GM18870 (cell line): ENCODE measurements around the gene MIP.
"Not testable (repeated sequence)": the region's sequence is repeated elsewhere in the genome, so short reads cannot be mapped to it uniquely, and the experiment has no call there.

ENCODE experiments used
- ATAC-seq: cut with Tn5 transposase; IDR thresholded peaks from one replicate; pipeline ENCODE4 v1.9.1; 2021; ENCODE audit warnings: moderate library complexity; ENCODE audit not compliant: unreplicated experiment

Gene MIP

GRCh38 chr12:56468216-56469006, 14.0 kb upstream of the MIP start, which contains the start of gene SPRYD4:
Gene SPRYD4, plus strand, starts transcription at chr12:56468578. Its CDS starts 14 bp downstream, at chr12:56468592.
- ATAC-seq: peak; percentile 62

DNA sequence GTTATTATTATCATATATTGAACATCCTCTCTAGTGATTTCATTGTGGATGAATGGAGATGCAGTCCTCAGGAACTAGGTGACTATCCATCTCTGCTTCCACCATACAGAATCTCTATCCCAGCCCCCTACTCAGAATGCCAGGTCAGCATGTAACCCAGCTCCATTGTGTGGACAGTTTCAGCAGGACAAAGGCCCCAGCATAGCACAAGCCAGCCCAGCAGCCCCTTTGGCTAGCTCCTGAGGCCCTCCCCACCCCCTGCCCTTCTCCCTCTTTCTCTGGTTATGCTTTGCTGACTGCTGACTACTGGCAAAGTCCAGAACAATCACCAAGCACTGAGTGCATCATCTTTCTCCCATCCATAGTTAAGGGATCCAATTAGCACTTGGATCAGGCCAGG, 8.1 kb upstream of the MIP start:
- no peak for ATAC-seq

GRCh38 chr12:56461235-56462159, 7.0 kb upstream of the MIP start:
- ATAC-seq: no peak

GRCh38 chr12:56457817-56458216, 3.4 kb upstream of the MIP start:
- ATAC-seq: no peak

DNA sequence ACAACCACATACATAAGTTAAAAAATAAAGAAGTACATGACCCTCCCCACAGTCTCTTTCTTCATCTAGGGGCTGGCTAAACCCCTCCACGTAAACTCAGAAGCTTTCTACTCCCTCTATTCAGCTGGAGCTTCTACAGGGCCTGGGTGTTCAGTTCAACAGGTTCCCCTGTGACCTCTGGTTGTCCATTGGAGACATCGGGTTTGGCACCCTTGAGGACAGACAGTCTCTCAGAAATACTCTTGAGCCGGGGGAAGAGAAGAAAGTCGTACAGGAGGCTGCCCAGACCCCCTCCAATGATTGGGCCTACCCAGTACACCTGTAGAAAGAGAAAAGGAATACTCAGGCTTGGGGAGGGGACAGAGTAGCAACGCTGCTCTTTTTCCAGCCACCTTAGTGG, 3.3 kb downstream of the MIP start:
- ATAC-seq: no peak

DNA sequence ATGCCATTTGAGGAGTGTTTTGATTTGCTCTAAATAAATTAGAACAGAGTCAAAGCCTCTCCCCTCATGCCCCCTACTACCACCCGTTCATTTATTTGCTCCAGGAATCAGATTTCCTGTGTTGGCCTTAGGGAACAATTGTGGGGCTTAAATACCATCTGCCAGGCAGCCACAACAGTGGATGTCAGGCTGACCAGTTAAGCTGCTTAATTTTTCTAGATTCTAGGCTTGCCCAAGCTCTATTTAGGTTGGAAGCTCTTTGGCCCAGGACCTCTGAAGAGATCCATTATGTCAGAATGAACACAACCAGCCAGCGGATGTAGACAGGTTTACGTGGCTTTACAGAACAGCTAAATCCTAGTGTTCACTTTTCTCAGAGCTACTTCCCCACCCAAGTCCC, 4.2 kb downstream of the MIP start:
- ATAC-seq: no peak

DNA sequence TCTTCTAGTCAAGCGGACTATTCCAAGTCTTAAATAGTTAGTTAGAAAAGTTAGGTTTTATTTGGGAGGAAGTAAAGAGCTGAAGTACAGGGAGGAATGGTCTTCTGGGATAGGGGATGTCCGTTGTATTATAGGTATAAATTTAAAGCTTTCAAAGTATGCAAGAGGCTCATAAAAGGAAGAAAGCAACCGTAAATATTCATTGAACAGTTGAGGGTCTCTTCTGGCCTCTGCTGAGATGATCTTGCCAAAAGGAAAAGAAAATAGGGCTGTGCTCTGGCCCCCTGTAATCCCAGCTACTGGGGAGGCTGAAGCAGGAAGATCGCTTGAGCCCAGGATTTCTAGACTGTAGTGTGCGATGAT, 4.9 kb downstream of the MIP start:
- ATAC-seq: no peak

- peak; percentile 75 for ATAC-seq
Measured at GRCh38 chr12:56448860-56449621, 5.4 kb downstream of the MIP start, which contains the start of gene TIMELESS. Gene TIMELESS, minus strand, starts transcription at chr12:56449426. Its CDS starts 15,256 bp downstream, at chr12:56434170.

DNA sequence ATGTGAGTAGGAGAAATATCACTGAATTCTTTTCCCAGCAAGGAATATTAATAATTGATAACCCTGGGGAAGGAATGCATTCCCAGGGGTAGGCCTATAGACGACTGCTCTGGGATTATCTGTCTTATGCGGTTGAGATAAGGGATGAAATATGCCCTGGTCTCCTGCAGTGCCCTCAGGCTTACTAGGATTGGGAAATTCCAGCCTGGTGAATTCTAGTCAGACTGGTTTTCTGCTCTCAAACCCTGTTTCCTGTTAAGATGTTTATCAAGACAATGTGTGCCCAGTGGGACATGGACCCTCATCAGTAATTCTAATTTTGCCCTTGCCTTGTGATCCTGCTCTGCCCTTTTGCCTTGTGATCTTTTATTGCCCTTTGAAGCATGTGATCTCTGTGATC, 11.2 kb downstream of the MIP start:
- ATAC-seq: not testable (repeated sequence)

GRCh38 chr12:56437430-56438176, 16.9 kb downstream of the MIP start:
- no peak for ATAC-seq

- no peak for ATAC-seq
Measured at GRCh38 chr12:56434828-56435227, 19.6 kb downstream of the MIP start.

GRCh38 chr12:56431850-56432249, 22.6 kb downstream of the MIP start:
- no peak for ATAC-seq

- no peak for ATAC-seq
Measured at GRCh38 chr12:56431288-56431687, 23.2 kb downstream of the MIP start.

DNA sequence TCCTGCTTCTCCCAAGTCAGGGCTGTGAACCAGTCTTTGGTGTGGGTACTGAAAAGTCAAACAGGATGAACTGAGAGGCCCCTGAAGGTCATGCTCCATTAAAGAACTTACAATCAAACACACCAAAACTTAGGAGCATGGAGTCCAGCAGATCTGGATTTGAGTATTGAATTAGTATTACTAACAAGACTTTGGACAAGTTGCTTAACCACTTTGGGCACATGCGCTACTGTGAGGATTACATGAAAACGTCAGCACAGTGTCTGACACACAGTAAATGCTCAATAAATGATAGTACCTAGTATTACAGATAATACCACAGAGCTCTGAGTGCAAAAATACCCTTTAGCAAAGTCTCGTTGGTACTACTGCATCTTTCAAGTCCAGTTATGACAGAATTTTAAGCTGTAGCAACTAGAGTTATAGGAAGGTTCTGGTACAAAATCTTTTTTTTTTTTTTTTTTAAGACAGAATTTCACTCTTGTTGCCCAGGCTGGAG, 28.5 kb downstream of the MIP start:
- no peak for ATAC-seq

- ATAC-seq: no peak
Measured at GRCh38 chr12:56425193-56425592, 29.3 kb downstream of the MIP start.

DNA sequence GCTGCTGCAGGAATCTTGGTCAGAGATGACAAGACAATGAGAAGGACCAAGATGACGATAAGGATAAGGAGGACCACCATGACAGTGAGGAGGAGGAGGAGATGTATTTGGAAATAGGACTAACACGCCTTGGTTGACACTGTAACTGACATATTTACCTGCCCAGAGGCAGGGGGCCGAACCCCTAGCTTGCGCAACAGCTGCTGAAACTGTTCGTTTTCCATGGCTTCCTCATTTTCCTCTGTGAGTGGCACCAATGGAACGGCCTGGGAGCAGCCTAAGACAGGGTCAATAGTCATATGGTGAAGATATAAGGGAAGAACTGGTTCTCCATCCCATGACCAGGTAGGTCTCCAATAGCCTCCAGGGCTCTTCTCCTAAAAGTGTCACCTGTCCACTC, 34.0 kb downstream of the MIP start:
- no peak for ATAC-seq

DNA sequence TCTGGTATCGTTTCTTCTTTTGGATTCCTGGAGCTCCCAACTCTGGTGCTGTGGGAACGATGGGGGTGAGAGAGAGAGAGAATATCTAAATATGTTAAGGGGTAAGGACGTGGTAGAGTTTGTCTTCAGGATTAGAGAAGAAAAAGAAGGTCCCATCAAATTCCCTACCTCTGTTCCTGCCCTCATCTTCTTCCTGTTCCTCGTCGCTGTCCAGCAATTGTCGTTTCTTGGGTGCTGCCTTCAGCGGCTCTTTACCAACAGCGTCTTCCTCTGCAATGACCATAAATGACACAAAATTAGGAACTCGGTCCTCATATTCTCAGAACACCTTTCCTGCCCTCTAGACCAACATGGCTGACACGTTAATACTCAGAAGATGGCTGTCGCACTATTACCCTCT, 36.7 kb downstream of the MIP start:
- no peak for ATAC-seq

GRCh38 chr12:56414401-56414800, 40.1 kb downstream of the MIP start:
- ATAC-seq: no peak

- no peak for ATAC-seq
Measured at GRCh38 chr12:56413392-56413791, 41.1 kb downstream of the MIP start.
